Measurements from ENCODE around the gene GOLGA2.
"Not testable (repeated sequence)": the region's sequence is repeated elsewhere in the genome, so short reads cannot be mapped to it uniquely, and the experiment has no call there.

GOLGA2 gene

GRCh38 chr9:128292009-128292408 is 16.2 kb upstream of the GOLGA2 start:
- no peak for DNase-seq (ENCODE audit: low read depth in 2 of 2)

DNA sequence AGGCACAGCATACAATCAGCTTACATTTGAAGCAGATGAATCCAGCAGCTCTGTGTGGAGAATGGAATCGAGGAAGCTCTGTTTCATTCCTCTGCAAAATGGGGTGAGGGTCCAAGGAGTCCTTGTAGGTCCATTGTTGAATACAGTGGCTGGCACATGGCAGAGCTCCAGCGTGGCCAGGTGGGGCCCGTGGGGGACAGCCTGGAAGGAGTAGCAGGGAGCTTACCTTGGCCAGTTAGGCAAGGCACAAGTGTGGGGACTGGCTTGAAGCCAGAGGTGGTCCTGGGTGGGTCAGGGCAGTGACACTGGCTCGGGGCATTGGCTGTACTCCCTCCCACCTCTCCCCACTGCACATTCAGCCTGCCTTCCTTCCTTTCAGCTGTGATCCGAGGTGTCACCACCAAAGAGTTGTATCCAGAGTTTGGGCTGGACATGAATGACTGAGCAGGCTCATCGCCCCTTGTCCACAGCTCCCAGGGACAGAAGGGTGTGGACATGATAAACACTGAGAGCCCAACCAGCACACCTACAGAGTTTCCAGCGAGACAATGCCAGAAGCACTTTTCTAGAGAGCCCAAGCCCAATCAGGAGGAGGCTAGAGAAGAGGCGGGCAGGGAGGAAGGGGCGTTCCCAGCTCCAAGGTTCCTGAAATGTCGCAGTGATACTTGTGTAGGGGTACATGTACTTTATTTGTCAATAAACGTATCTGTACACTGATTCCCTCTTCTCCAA is 12.6 kb upstream of the GOLGA2 start:
- DNase-seq (ENCODE audit: low read depth in 2 of 2): no peak

- no peak for DNase-seq (ENCODE audit: low read depth in 2 of 2)
Measured at GRCh38 chr9:128286440-128286839, 10.6 kb upstream of the GOLGA2 start.

- DNase-seq (ENCODE audit: low read depth in 2 of 2): no peak
Measured at GRCh38 chr9:128285033-128285784, 9.4 kb upstream of the GOLGA2 start.

DNA sequence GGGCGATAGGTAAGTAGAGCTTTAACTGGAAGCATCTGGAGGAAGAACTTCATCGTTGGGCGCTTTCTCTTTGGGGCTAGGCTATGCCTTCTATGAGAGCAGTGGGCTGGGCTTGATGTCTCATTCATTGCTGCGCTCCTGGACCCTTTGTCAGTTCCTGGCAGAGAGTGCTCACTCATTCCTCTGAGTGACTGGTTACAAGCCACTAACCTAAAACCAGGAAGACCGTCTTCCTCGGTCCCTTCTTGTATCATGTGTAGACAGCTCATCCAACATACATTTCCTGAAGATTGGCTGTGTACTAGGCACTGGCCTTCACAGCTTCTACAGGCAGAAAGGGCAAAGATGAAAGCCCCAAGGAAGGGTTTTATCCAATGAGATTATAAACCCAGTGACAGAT is 6.7 kb upstream of the GOLGA2 start:
- no peak for DNase-seq (ENCODE audit: low read depth in 2 of 2)

GRCh38 chr9:128280084-128280622 is 4.3 kb upstream of the GOLGA2 start:
- DNase-seq (ENCODE audit: low read depth in 2 of 2): no peak

DNA sequence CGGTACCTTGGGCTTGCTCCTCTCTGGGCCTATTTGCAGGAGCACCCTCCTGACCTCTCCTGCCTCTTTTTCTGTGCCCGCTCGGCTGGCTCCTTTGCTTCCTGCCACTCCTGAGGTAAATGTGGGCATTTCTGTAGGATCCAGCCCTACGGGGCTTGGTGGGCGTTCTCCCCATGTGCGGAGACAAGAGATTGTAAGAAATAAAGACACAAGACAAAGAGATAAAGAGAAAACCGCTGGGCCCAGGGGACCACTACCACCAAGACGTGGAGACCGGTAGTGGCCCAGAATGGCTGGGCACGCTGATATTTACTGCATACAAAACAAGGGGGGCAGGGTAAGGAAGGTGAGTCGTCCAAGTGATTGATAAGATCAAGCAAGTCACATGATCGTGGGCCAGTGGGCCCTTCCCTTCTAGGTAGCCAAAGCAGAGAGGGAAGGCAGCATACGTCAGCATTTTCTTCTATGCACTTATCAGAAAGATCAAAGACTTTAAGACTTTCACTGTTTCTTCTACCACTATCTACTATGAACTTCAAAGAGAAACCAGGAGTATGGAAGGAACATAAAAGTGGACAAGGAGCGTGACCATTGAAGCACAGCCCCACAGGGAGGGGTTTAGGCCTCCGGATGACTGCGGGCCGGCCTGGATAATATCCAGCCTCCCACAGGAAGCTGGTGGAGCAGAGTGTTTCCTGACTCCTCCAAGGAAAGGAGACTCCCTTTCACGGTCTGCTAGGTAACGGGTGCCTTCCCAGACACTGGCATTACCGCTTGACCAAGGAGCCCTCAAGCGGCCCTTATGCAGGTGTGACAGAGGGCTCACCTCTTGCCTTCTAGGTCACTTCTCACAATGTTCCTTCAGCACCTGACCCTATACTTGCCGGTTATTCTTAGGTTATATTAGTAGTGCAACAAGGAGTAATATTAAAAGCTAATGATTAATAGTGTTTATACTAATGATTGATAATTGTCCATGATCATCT is 3.6 kb upstream of the GOLGA2 start:
- not testable (repeated sequence) for DNase-seq (ENCODE audit: low read depth in 2 of 2)

DNA sequence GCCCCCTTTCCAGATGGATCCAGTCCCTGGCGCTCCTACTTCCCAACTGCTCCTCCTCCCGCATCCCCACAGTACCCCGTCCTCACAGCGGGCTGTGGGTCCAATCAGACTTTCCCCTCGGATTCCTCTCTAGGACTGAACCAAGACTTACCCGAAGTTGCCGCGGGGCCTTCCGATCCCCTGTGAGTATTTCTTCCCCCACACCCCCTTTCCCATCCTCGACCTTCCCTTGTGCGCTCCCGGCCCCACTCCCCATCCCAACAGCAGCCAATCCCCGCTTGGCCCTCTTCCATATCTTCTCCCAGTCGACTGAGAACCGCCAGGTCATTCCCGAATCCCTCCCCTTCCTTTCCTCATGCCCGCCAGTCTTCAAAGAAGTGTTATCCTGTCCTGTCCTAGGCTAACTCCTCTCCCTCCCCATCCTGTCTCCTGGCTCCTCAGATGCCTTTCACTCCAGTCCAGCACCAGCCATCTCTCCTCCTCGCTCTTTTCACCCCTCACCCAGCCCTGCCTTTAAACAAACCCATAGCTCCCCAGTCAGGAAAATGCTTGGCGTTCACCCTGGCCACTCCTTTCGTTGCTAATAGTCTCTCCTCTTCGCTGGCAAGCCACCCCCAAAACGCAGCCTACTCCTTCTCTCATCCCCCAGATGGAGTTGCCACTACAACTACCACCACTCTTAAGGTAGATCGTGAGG is 915 bp upstream of the GOLGA2 start:
- DNase-seq (ENCODE audit: low read depth in 2 of 2): no peak

- DNase-seq (ENCODE audit: low read depth in 2 of 2): peak; percentile 100
Measured at GRCh38 chr9:128276008-128276573, 284 bp upstream of the GOLGA2 start, which contains the start of gene SWI5. SWI5 (plus strand) TSS chr9:128276276.

DNA sequence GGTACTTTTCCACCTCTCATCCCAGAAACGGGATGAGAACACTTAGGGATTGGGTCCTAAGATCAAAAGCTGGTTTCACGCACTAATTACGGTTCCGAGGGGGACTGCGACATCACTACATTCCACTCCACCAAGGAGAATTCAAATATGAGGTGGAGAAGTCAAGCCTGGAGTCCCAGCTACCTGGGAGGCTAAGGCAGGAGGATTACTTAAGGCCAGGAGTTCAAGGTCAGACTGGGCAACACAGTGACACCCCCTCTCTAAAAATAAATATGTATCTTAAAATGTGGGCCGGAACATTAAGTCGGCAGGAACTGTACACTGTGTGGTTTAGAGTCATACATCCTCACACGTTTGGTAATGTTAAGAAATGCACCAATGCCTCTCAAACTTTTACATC is 1.6 kb downstream of the GOLGA2 start:
- no peak for DNase-seq (ENCODE audit: low read depth in 2 of 2)

- no peak for DNase-seq (ENCODE audit: low read depth in 2 of 2)
Measured at GRCh38 chr9:128271512-128271911, 4.3 kb downstream of the GOLGA2 start.

DNA sequence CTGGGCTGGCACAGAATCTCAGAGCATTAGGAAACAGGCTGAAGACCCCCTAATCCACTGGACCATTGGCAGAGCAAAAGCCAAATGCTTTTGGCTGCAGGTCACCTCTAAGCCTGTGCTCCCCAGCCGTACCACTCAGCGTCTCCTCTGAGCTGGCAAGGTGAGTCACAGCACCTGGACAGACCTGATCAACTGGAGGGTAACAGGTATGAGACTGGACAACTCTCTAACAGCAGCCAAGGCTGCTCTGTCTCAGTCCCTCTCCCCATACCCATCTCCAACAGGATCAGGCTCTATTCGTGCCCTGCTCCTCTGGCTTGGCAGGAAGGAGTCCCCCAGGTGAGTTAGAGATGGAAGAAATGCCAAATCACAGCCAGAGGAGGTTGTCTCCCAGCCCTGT is 4.7 kb downstream of the GOLGA2 start:
- DNase-seq (ENCODE audit: low read depth in 2 of 2): no peak

DNA sequence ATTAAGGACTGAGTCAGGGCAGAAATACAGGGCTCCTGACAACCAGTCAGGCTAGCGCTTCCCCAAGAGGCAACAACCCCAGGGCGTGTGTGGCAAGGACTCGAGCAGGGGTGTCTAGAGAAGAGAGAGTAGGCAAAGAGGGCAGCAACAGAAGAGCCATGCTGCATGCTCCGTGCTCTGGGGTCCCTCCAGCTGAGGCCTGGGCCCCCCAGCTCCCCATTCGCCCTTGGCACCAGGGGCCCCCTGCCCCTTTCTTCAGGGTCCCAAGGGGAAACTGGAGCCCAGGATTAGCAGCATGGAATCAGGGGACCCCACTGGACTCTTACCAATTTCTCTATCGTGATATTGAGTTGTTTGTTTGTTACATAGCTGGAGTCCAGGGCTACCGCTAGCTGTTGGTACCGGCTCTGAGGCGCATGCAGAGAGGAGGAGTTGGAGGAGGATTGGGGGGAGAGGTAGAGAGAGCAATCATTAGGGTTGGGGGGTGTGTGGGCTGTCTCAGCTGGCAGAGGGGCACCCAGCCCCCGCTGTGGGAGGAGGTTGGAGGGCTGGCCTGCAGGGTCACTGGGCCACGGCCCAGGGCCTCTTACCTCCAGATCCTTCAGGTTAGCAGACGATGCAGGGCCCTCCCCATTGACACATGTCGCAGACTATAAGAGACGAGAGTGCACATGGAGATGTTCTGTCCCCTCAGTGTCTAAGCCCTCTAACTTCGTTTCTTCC is 8.8 kb downstream of the GOLGA2 start:
- DNase-seq (ENCODE audit: low read depth in 2 of 2): no peak

- no peak for DNase-seq (ENCODE audit: low read depth in 2 of 2)
Measured at GRCh38 chr9:128265348-128265847, 10.4 kb downstream of the GOLGA2 start.

GRCh38 chr9:128262687-128263086 is 13.1 kb downstream of the GOLGA2 start:
- DNase-seq (ENCODE audit: low read depth in 2 of 2): no peak

DNA sequence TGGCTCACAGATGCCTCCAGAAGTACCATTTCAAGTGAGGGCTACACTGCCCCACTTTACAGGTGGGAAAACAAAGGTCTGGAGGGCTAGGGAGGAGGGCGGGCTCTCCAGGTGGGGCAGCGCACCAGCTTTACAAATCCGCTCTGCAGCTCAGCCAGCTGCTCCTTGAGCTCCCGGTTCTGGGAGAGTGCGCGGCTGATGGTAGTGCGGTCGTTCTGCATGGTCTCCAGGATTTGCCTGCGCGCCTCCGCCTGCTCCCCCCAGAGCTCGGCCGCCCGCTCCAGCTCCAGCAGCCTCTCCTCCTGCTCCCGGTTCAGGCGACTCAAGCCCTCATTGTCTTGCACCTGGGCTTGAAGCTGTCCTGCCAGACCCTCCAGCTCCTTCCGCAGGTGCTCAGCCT is 15.5 kb downstream of the GOLGA2 start:
- no peak for DNase-seq (ENCODE audit: low read depth in 2 of 2)

DNA sequence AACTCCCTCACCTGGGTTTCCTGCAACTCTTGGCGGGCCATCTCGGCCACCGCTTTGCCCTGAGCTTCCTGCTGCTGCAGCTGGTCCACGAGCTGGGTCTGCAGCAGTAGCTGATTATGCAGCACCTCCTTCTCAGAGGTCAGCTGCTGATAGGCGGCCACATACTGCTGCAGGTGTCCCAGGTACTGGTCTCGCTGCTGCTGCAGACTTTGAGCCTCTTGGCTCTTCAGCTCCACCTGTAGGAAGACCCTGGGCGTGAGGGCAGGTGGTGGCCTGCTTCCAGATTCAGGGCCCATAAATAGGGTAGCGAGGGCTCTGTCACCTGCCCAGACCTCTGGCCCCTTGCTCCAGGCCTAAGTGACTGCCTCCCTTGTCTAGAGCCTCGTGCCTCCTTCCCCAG is 16.7 kb downstream of the GOLGA2 start:
- no peak for DNase-seq (ENCODE audit: low read depth in 2 of 2)

- no peak for DNase-seq (ENCODE audit: low read depth in 2 of 2)
Measured at GRCh38 chr9:128258326-128258725, 17.5 kb downstream of the GOLGA2 start.

DNA sequence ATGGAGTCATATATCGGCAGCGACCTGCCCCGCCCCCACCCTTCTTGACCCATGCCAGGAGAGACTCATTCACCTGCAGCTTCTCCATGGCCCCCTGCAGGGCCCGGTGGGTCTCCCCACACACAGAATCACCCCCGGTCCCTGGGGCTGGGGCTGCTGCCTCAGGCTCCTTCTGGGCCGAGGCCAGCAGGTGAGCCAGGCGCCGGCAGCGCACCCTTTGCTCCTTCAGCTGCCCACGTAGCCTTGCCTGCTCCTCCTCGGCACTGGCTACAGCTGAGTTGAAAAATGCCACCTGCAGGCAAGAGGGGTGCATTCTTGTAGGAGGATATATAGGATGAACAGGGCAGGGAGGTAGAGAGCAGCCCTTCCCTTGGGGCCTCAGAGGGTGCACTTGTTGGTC is 17.9 kb downstream of the GOLGA2 start:
- DNase-seq (ENCODE audit: low read depth in 2 of 2): no peak
